Midbrain (tissue), 1 donor: ENCODE data around the gene ZNF845.
A peak's percentile ranks its signal among the peaks of the same experiment; 100 is the strongest.
"Not testable (repeated sequence)": the region's sequence is repeated elsewhere in the genome, so short reads cannot be mapped to it uniquely, and the experiment has no call there.

Experiments used
- DNase-seq: peaks from one replicate; lab custom pipeline; 2025; lab: John Stamatoyannopoulos, UW

The ZNF845 gene

DNA sequence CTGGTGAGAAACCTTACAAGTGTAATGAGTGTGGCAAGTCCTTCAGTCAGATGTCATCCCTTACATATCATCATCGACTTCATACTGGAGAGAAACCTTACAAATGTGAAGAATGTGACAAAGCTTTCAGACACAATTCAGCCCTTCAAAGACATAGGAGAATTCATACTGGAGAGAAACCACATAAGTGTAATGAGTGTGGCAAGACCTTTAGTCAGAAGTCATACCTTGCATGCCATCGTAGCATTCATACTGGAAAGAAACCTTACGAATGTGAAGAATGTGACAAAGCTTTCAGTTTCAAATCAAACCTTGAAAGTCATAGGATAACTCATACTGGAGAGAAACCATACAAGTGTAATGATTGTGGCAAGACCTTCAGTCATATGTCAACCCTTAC, 47.8 kb downstream of the ZNF845 start:
- no peak for DNase-seq

DNA sequence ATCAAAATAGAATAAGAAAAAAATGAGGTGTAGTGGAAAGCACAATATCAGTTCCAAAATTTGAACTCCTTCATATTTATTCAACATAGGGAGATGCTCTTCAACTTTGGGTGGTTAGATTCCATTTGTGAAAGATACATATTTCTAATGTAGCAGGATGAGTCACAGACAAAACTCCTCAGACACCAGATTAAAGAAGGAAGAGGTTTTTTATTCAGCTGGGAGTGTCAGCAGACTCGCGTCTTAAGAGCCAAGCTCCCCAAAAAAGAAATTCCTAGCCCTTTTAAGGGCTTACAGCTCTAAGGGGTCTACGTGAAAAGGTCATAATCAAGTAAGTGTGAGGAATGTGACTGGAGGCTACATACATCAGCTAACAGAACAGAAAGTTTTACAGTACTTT, 54.6 kb downstream of the ZNF845 start:
- no peak for DNase-seq

DNA sequence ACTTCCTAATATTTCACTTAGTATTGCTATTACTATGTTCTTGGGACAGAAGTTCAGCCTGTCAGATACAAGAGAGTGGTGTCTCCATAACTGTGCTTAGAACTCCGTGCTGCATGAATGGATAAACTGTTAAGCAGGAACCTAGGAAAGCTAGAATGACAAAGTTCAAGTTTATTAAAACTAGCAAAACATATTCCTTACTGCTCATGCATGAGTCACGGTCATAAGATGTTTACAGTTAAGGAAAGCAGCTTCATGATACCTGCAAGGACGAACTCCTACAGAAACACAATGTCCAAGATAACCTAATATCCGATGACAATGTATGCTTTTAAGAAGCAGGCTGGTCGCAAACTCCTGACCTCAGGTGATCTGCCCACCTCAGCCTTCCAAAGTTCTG, 55.4 kb downstream of the ZNF845 start:
- DNase-seq, result no peak

DNA sequence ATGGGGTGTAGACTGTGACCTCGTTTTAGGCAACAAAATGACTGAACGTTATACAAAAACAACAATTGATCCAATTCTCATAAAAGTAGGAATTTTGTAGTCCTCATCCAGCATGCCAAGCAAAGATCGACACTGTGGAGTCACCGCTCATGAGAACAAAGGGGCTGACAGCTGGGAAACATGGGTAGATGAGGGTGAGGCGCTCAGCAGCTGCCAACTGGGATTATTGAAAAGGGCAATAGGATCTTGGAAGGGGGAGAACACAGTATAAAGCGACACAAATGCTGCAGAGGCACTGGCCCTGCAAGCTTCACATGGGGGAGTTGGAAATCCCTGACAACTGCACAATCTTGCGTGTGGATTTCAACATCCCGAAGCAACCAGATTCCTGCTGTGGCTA, 56.0 kb downstream of the ZNF845 start:
- no peak for DNase-seq

DNA sequence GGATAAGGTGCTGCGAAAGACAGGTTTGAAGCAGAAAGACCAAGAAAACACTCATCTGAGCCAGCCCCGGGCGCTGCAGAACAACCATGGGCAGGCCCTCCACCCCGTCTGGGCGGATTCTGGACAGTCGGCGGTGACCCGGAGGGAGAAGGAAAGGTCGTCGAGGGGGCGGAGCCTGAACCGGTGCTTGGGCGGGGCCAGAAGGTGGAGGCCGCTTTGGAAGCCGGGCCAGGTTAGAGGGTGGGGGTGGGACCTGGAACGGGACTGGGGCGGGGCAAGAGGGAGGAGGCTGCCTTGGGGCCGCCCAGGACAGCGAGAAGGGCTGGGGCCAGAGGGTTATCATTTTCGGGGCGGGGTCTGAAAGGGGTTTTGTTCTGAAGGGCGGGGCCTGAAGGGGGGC, 56.4 kb downstream of the ZNF845 start:
- DNase-seq, result no peak

DNA sequence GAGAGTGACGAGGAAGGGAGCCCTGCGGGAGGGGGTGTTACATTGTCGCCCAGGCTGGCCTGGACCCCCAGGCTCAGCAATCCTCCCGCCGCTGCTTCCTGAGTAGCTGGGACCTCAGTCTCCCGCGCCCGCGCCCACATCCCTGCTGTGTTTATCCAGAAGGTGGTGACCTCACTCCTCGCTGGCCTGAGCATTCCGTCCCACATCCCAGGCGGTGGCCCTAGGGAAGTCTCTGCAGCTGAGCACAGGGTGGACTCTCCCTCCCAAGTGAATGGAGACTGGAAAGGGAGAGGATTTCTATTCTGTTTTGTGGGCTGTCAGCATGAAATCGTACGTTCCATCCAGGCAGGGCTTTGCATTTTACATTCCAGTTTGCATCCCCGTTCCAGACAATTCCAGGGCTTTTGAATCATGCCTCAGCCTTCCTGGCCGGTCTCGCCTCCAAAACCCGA, 61.0 kb downstream of the ZNF845 start:
- DNase-seq, result no peak

DNA sequence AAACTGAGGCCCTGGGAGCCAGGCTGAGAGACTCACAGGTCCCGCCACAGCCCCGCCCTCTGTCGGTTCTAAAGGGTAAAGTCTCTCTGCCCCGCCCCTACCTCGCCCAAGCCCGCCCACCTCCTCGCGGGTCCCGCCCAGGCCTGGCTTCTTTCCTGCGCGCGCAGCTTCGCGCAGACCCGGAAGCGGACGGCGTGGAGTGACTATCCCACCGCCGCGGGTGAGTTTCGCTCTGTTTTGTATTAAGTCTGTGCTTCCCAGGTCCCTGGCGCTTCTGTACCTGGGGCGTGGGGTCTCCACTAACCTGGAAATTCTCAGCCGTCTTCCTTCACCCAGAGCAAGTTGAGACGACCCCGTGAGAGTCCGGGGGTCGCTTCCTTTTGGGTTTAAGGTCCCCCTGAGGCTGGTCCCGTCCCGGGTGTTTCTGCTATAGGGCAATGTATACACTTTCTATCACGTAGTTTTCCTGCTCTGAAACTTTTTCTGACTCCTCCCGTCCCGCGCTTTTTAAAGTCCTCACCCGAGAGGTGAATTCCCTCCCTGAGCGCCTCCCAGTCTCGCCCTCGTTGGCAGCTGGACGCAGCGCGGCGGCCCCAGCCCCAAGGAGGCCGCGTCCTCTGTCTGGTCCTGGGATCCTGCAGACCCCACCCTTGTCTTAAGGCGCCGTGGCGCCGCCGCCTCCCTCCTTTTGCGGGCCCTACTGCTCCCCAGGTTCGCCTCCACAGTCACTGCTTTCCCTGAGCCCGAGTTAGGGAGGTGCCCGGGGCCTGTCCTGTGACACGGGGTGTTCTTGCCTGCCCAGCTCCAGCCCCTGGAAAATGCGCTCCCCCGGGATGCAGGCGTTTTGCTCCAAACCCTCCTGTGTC, 61.7 kb downstream of the ZNF845 start, which contains the start of gene ZNF765:
TSS of gene ZNF765 (plus strand) at position 176 of the 866 bp plus-strand sequence. CDS start 2,867 bp downstream, outside the sequence.
- DNase-seq, result peak; percentile 89

DNA sequence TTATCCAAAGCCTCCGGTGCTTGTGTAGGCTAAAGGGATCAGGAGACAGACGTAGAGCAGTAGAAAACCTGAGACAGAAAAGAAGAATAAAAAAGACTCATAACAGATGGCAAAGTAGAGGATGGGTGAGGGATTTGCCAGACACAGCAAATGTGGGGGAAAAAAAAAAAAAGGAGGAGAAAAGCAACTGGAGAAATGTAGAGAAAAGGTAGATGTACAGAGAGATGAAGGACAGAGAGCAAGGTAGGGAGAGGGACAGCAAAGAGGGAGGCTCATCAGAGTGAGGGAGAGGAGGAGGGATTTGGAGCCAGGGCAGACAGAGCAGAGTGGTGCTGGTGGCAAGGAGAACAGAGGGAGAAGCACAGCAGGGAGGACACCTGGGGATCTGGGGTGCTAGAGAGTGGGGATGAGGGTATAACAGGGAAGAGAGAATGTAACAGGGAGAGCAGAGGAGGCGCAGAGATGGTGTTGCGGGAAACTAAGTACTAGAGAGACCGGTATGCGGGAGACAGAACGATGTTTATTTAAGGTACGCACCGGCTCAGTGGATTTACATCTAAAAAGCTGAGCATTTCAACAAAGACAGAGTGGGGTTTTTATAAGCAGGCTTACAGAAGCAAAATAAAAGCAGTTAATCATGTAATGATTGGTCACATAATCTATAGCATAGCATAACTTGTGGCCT, 62.4 kb downstream of the ZNF845 start:
- not testable (repeated sequence) for DNase-seq

DNA sequence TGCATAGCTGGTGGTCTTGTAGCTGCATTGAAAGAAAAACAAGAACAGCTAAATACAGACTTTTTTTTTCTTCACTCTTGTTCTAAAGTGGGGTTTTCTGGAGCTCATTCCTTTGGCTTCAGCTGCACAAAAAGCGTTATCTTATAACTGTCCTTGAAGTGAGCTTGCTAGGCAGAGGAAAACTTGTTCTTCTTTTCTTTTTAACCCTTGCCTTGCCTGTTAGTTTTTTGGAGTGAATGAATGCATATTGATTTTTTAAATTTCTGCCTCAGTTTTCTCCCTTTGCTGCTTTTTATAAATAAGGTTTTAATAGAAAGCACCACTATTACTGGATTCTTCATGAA, 62.9 kb downstream of the ZNF845 start:
- no peak for DNase-seq

DNA sequence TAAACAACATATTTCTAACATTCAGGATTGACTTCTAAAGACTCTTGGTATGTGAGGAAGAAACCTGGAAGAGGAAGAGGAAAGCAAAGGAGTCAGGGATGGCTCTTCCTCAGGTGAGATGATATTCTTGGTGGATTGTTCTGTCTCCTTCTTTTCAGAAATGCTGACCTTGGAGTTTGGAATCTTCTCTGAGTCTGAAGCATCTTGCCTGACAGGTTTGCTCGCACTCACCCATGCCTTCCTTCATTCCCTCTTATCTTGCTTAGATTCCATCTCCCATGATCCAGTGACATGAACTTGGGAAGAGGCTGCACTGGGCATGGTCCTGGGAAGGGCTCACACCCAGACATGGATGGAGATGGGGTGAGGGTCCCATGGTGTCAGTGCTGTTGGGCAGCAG, 64.4 kb downstream of the ZNF845 start:
- DNase-seq, result not testable (repeated sequence)
